GM12801 (cell line): ENCODE data around the gene TMEM25.

Source experiments
- TF ChIP-seq, protein P1 (sequence below): IDR thresholded peaks from one replicate; pipeline ENCODE4 v1.5.1; 2011; ENCODE audit warnings: control low read depth; ENCODE audit not compliant: insufficient read length; ENCODE audit errors: extremely low read depth

The TMEM25 gene

GRCh38 chr11:118511601-118512000 is 19.4 kb upstream of the TMEM25 start:
- TF ChIP-seq, protein P1, sequence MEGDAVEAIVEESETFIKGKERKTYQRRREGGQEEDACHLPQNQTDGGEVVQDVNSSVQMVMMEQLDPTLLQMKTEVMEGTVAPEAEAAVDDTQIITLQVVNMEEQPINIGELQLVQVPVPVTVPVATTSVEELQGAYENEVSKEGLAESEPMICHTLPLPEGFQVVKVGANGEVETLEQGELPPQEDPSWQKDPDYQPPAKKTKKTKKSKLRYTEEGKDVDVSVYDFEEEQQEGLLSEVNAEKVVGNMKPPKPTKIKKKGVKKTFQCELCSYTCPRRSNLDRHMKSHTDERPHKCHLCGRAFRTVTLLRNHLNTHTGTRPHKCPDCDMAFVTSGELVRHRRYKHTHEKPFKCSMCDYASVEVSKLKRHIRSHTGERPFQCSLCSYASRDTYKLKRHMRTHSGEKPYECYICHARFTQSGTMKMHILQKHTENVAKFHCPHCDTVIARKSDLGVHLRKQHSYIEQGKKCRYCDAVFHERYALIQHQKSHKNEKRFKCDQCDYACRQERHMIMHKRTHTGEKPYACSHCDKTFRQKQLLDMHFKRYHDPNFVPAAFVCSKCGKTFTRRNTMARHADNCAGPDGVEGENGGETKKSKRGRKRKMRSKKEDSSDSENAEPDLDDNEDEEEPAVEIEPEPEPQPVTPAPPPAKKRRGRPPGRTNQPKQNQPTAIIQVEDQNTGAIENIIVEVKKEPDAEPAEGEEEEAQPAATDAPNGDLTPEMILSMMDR: no peak

DNA sequence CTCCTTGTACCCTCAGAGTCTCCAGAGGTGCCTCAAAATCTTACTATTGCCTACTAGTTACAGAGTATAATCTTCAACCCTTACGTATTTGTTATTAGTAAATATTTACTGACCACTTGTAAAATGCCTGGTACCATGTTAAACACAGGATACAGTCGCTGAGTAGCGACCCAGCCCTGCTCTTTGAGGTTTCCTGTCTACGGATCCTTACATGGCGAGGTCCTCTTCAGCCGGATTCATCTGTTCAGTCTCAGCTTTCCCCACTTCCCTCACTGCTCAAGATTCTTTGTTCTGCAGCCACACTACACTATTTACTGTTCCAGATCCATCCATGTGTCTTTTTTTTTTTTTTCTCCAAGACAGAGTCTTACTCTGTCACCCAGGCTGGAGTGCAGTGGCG is 16.9 kb upstream of the TMEM25 start:
- TF ChIP-seq, protein P1: no peak

DNA sequence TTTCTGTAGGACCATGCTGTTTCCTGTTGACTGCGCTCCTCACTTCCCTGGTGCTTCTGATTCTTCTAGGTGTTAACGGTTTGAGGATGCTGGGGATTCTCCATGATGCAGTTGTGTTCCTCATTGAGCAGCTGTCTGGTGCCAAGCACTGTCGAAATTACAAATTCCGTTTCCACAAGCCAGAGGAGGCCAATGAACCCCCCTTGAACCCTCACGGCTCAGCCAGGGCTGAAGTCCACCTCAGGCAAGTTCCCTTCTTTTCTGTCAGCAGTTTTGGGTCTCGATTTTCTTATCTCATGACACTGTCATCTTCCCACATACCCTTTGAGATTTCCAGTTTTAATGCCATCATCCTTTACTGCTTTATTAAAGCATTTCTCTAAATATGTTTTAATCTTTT is 11.4 kb upstream of the TMEM25 start:
- TF ChIP-seq, protein P1: no peak

GRCh38 chr11:118521892-118522311 is 9.1 kb upstream of the TMEM25 start:
- TF ChIP-seq, protein P1: no peak

GRCh38 chr11:118522571-118523072 is 8.4 kb upstream of the TMEM25 start:
- TF ChIP-seq, protein P1: no peak

DNA sequence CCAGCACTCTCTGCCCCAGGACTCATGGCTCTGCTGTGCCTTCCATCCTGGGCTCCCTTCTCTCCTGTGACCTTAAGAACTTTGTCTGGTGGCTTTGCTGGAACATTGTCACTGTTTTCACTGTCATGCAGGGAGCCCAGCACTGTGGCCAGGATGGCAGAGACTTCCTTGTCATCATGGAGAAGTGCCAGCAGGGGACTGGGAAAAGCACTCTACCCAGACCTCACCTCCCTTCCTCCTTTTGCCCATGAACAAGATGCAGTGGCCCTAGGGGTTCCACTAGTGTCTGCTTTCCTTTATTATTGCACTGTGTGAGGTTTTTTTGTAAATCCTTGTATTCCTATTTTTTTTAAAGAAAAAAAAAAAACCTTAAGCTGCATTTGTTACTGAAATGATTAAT is 6.6 kb upstream of the TMEM25 start:
- TF ChIP-seq, protein P1: no peak

DNA sequence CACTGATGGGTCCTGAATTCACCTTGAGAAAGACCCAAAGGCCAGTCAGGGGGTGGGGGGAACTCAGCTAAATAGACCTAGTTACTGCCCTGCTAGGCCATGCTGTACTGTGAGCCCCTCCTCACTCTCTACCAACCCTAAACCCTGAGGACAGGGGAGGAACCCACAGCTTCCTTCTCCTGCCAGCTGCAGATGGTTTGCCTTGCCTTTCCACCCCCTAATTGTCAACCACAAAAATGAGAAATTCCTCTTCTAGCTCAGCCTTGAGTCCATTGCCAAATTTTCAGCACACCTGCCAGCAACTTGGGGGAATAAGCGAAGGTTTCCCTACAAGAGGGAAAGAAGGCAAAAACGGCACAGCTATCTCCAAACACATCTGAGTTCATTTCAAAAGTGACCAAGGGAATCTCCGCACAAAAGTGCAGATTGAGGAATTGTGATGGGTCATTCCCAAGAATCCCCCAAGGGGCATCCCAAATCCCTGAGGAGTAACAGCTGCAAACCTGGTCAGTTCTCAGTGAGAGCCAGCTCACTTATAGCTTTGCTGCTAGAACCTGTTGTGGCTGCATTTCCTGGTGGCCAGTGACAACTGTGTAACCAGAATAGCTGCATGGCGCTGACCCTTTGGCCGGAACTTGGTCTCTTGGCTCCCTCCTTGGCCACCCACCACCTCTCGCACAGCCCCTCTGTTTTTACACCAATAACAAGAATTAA is 6.1 kb upstream of the TMEM25 start:
- TF ChIP-seq, protein P1: no peak
